WERI-Rb-1 (cell line): ENCODE results near the gene NEK2.

Experiments used
- DNase-seq: peaks from one replicate; pipeline ENCODE4 v3.0.0-alpha.2; 2020
- H3K27ac ChIP-seq: fragments of 250-450 bp; sonication (Bioruptor Pico); 2 replicates; pipeline ENCODE4 v1.5.1; 2020; ENCODE audit warnings: mild to moderate bottlenecking, moderate library complexity
- H3K27me3 ChIP-seq: fragments of 250-450 bp; sonication (Bioruptor Pico); 2 replicates; pipeline ENCODE4 v1.5.1; 2021; ENCODE audit warnings: mild to moderate bottlenecking, low read depth, moderate library complexity; ENCODE audit not compliant: insufficient read depth, severe bottlenecking
- H3K36me3 ChIP-seq: fragments of 250-450 bp; sonication (Bioruptor Pico); 2 replicates; pipeline ENCODE4 v1.5.1; 2020; ENCODE audit warnings: mild to moderate bottlenecking, moderate library complexity
- H3K4me3 ChIP-seq: 2 replicates; pipeline ENCODE4 v1.5.1; 2011; ENCODE audit warnings: low read depth, mild to moderate bottlenecking, control low read depth, low read length
- H3K9me3 ChIP-seq: fragments of 250-450 bp; sonication (Bioruptor Pico); 2 replicates; pipeline ENCODE4 v1.5.1; 2021; ENCODE audit warnings: mild to moderate bottlenecking, moderate library complexity; ENCODE audit not compliant: severe bottlenecking
- TF ChIP-seq, protein P1 (sequence below): IDR thresholded peaks from 2 replicates; pipeline ENCODE4 v1.5.1; 2011; ENCODE audit warnings: low read depth, mild to moderate bottlenecking, control low read depth, inconsistent platforms, low read length

NEK2 gene

DNA sequence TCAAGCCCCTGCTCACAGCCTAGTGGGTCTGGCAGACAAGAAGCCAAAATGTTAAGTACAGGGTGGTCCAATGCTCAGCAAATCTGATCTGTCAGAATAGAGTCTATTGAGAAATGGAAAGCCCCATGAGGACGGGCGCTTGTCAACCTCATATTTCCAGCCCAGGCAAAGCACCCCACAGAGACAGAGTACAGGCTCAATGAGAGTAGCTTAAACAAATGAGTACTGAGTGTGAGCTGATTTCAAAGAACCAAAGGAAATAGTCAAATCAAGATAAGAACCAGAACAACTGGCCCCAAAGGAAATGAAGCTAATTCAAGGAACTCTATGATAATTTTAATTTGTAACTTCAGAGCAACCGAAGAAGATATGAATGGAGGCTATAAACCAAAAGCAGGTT, 51.9 kb downstream of the NEK2 start:
- Histone ChIP-seq H3K4me3 (no peak overlapping the region), H3K27ac (no peak overlapping the region), H3K36me3 (no peaks in the 10 kb centered on the region), H3K27me3 (no peaks in the 10 kb centered on the region), H3K9me3 (no peaks in the 10 kb centered on the region)
- TF ChIP-seq, protein P1, sequence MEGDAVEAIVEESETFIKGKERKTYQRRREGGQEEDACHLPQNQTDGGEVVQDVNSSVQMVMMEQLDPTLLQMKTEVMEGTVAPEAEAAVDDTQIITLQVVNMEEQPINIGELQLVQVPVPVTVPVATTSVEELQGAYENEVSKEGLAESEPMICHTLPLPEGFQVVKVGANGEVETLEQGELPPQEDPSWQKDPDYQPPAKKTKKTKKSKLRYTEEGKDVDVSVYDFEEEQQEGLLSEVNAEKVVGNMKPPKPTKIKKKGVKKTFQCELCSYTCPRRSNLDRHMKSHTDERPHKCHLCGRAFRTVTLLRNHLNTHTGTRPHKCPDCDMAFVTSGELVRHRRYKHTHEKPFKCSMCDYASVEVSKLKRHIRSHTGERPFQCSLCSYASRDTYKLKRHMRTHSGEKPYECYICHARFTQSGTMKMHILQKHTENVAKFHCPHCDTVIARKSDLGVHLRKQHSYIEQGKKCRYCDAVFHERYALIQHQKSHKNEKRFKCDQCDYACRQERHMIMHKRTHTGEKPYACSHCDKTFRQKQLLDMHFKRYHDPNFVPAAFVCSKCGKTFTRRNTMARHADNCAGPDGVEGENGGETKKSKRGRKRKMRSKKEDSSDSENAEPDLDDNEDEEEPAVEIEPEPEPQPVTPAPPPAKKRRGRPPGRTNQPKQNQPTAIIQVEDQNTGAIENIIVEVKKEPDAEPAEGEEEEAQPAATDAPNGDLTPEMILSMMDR, result no peak
- no peak for DNase-seq

DNA sequence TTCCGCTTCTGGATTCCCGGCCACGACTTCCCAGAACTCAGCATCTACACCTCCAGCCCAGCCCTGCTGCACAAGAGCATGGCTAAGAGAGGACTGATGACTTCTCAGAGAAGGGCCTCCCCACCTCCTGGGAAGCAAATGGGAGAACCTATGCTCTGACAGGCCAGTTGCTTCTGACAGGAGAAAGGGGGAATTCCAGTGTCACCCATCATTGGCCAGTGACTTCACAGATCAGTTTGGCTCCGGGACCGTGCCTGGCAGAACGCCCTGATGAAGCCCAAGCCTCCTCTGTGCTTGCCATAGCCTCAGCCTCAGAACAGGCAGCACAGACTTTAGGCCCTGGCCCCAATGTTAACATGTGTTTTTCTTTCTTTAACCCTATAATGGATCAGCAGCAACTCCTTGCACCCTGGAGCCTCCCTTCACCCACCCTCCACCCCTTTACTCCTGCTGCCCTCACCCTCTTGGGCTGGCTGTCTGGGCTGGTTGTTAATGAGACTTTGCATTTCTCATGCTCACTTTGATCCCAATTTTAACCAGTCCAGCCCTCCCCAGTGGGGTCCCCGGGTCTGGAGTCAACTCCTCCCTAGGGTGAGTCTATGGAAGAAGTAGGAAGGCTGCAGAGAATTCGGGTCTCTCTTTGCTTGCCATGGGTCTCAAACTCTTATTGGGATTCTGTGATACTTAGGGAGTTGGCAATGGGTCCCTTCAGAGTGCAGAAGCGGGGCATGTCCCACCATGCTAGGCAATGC, 53.8 kb downstream of the NEK2 start:
- no peak overlapping the region for H3K4me3 ChIP-seq
- no peaks in the 10 kb centered on the region for H3K9me3 ChIP-seq
- H3K27ac ChIP-seq, result no peak overlapping the region
- TF ChIP-seq, protein P1, result no peak
- H3K27me3 ChIP-seq, result no peaks in the 10 kb centered on the region
- H3K36me3 ChIP-seq, result no peaks in the 10 kb centered on the region
- no peak for DNase-seq

DNA sequence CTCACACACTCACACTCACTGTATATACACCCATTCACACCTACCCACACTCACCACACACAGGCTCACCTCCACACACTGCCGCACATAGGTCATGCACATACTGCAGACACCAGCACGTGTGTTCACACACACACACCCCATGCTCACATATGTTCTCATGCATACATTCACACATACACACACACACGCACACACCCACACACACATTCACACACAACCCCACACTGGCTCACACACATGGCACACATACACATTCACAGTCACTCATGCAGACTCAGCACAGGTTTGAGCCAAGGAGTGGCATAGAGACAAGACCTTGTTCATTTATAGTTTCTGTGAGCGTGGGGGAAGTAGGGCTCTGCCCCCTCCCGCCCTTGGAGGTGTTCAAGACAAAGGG, 55.3 kb downstream of the NEK2 start:
- no peaks in the 10 kb centered on the region for H3K27me3 ChIP-seq
- H3K36me3 ChIP-seq, result no peaks in the 10 kb centered on the region
- no peak for DNase-seq
- TF ChIP-seq, protein P1, result no peak
- H3K9me3 ChIP-seq, result no peaks in the 10 kb centered on the region
- H3K4me3 ChIP-seq, result no peak overlapping the region
- no peak overlapping the region for H3K27ac ChIP-seq

DNA sequence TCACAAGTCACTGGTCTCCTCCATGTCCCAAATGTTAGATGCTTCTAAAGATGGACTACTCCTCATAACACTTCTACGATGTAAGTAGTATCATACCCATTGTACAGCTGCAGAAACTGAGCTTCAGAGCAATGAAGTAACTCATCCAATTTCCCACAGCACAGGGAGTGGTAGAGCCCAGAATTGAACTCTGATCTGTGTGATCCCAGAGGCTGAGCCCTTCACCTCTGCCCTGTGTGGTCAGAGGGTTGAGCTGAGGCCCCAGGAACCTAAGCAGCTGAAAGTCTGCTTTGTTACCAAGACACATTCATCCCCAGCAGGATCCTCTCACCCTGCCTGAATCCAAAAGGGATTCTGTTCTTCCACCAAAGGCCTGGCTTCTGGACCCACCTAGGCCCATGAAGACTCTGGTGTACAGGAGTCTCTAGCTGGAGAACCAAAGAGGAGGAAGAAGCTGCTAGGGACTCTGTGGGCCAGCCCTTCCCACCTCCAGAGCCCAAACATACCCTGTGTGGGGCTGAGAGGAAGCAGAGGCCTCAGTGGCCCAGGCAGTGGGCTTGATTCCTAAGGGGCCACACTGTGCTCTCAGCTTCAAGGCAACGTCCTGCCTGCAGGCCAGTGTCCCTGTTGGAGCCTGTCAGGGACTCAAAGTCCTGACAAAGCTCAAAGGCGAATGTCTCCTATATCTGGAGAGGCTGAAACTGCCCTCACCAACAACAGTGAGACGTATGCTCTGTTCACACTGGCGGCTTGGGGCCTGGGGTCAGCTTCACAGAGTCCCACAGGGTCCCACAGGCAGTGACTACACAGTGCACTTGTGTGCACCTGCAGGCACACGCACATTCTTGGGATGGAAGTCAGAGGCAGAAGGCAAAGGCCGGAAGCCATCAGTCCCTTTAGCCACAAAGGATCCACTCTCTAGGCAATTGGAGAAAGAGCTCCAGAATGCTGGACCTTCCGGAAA, 56.1 kb downstream of the NEK2 start:
- Histone ChIP-seq H3K4me3 (no peak overlapping the region), H3K27ac (no peak overlapping the region), H3K36me3 (no peaks in the 10 kb centered on the region), H3K9me3 (no peaks in the 10 kb centered on the region), H3K27me3 (no peaks in the 10 kb centered on the region)
- TF ChIP-seq, protein P1, result no peak
- DNase-seq, result no peak

GRCh38 chr1:211616965-211617297, 58.5 kb downstream of the NEK2 start:
- Histone ChIP-seq H3K36me3 (no peaks in the 10 kb centered on the region), H3K9me3 (no peaks in the 10 kb centered on the region), H3K27me3 (no peaks in the 10 kb centered on the region), H3K27ac (no peak overlapping the region), H3K4me3 (no peak overlapping the region)
- TF ChIP-seq, protein P1, result no peak
- DNase-seq, result no peak
